Endothelial cell of umbilical vein (primary cell): Measurements from ENCODE around the gene LAP3. TPM values are rescaled to one million over a fixed set of nuclear protein-coding genes. Genes with fewer than 3 reads are reported as not detected.

Source experiments
- BruUV-seq: library from RNA; stranded (reverse); fragments of 400-500 nt; replicated peaks from 2 replicates; lab custom pipeline; 2021; lab: Mats Ljungman, UMichigan
- CTCF ChIA-PET: fragments of 300-600, 350-600 bp; sonication (Branson Sonifier 250); formaldehyde crosslinking; loops from one replicate; lab custom pipeline; 2021; ENCODE audit warnings: antibody characterized with exemption, inconsistent platforms; lab: Charles Lee
- POLR2A ChIA-PET: fragments of 300-600, 350-600 bp; sonication (Branson Sonifier 250); formaldehyde crosslinking; loops from one replicate; lab custom pipeline; 2021; ENCODE audit warnings: antibody characterized with exemption, inconsistent platforms; lab: Charles Lee
- DNase-seq: peaks from one replicate; pipeline ENCODE4 v3.0.0-alpha.2; 2011; ENCODE audit warnings: low read depth, low spot score
- FAIRE-seq: peaks from 2 replicates; lab custom pipeline; 2011; peaks lifted over from hg19 to GRCh38; lab: Jason Lieb, UNC
- H2AFZ ChIP-seq: 2 replicates; pipeline ENCODE4 v1.6.0; 2012; ENCODE audit warnings: low read depth, low read length, control low read depth, inconsistent platforms
- H3K27ac ChIP-seq: 2 replicates; pipeline ENCODE4 v1.5.1; 2011; ENCODE audit warnings: low read depth, mild to moderate bottlenecking, control low read depth, low read length, moderate library complexity; ENCODE audit not compliant: insufficient read depth
- H3K27me3 ChIP-seq, 2 experiments: 2 replicates each; pipeline versions ENCODE4 v1.6.0 to v1.6.1; 2011; ENCODE audit warnings: low read length in 2 of 2, mixed read lengths in 1 of 2; ENCODE audit not compliant: control insufficient read depth in 2 of 2, insufficient read depth in 2 of 2
- H3K36me3 ChIP-seq, 2 experiments: 2 replicates in 1 of 2; 3 replicates in 1 of 2; pipeline ENCODE4 v1.5.1; 2011; ENCODE audit warnings: low read length in 2 of 2, mild to moderate bottlenecking in 1 of 2, moderate library complexity in 1 of 2; ENCODE audit not compliant: control insufficient read depth in 2 of 2, insufficient read depth in 2 of 2; ENCODE audit errors: extremely low read depth in 1 of 2
- H3K4me1 ChIP-seq: 3 replicates; pipeline ENCODE4 v1.5.1; 2011; ENCODE audit warnings: mild to moderate bottlenecking, low read length; ENCODE audit not compliant: control insufficient read depth, insufficient read depth; ENCODE audit errors: extremely low read depth
- H3K4me2 ChIP-seq: 2 replicates; pipeline ENCODE4 v1.6.1; 2011; ENCODE audit warnings: low read length, control low read depth, mixed read lengths; ENCODE audit not compliant: insufficient read depth
- H3K4me3 ChIP-seq, 3 experiments: fragments of 200-600 bp in 1 of 3; sonication (generic), shearing (Covaris generic) in 1 of 3; replicated peaks in 1 of 3; 2 replicates each; pipeline ENCODE4 v1.5.1; 2011 to 2016; ENCODE audit warnings: control low read depth in 3 of 3, low read length in 3 of 3, mild to moderate bottlenecking in 2 of 3, inconsistent platforms in 1 of 3, low read depth in 1 of 3, moderate library complexity in 1 of 3; ENCODE audit not compliant: insufficient read depth in 1 of 3
- H3K79me2 ChIP-seq: 2 replicates; pipeline ENCODE4 v1.6.0; 2012; ENCODE audit warnings: low read length, inconsistent platforms; ENCODE audit not compliant: control insufficient read depth, insufficient read depth
- H3K9ac ChIP-seq: replicated peaks from 2 replicates; pipeline ENCODE3; 2011; ENCODE audit warnings: low read length, control low read depth; ENCODE audit not compliant: insufficient read depth; ENCODE audit errors: extremely low read depth
- H3K9me1 ChIP-seq: replicated peaks from 3 replicates; pipeline ENCODE4 v1.6.0; 2011; ENCODE audit warnings: mild to moderate bottlenecking, low read length; ENCODE audit not compliant: control insufficient read depth, insufficient read depth; ENCODE audit errors: extremely low read depth
- H3K9me3 ChIP-seq: replicated peaks from 2 replicates; pipeline ENCODE4 v1.5.1; 2012; ENCODE audit warnings: low read length, inconsistent platforms; ENCODE audit not compliant: control insufficient read depth, insufficient read depth
- H4K20me1 ChIP-seq: replicated peaks from 2 replicates; pipeline ENCODE3; 2011; ENCODE audit warnings: mild to moderate bottlenecking, low read length; ENCODE audit not compliant: control insufficient read depth, insufficient read depth; ENCODE audit errors: extremely low read depth
- CTCF ChIP-seq, 2 donors: IDR thresholded peaks; 1 replicate in 1 of 2; 2 replicates in 1 of 2; pipeline ENCODE4 v1.5.1; 2011; ENCODE audit warnings: low read length in 2 of 2, mild to moderate bottlenecking in 2 of 2, moderate library complexity in 2 of 2, control low read depth in 1 of 2, inconsistent platforms in 1 of 2, low read depth in 1 of 2; ENCODE audit not compliant: insufficient read depth in 1 of 2; ENCODE audit errors: extremely low read depth in 1 of 2
- EZH2 ChIP-seq: IDR thresholded peaks from 2 replicates; pipeline ENCODE4 v1.6.1; 2012; ENCODE audit warnings: borderline replicate concordance, low read depth, mild to moderate bottlenecking, moderate library complexity, low read length, inconsistent platforms; ENCODE audit not compliant: severe bottlenecking
- FOS ChIP-seq: IDR thresholded peaks from 2 replicates; pipeline ENCODE4 v1.6.1; 2011; ENCODE audit warnings: mild to moderate bottlenecking, low read length, moderate library complexity, borderline replicate concordance; ENCODE audit not compliant: insufficient read depth
- GATA2 ChIP-seq: IDR thresholded peaks from 2 replicates; pipeline ENCODE4 v1.7.0; 2011; ENCODE audit warnings: low read depth, mild to moderate bottlenecking, moderate library complexity, mixed read lengths, low read length; ENCODE audit not compliant: insufficient read length, insufficient read depth
- JUN ChIP-seq: IDR thresholded peaks from 2 replicates; pipeline ENCODE4 v1.6.1; 2011; ENCODE audit warnings: borderline replicate concordance, low read depth; ENCODE audit not compliant: insufficient read length, insufficient read depth
- MYC ChIP-seq: IDR thresholded peaks from one replicate; pipeline ENCODE4 v1.6.1; 2011; ENCODE audit warnings: mild to moderate bottlenecking, low read depth, low read length
- POLR2A ChIP-seq: IDR thresholded peaks from 2 replicates; pipeline ENCODE4 v1.6.1; 2012; ENCODE audit warnings: low read depth, mild to moderate bottlenecking, control low read depth, low read length
- POLR2AphosphoS5 ChIP-seq: IDR thresholded peaks from 2 replicates; pipeline ENCODE4 v1.6.1; 2012; ENCODE audit warnings: low read depth, mild to moderate bottlenecking, control low read depth, low read length, moderate library complexity; ENCODE audit not compliant: insufficient read depth
- dilution Hi-C: fragments of 300-500 bp; cut with MboI; formaldehyde crosslinking; loops from one replicate; pipeline ENCODE4 v1.15.0; 2019; ENCODE audit warnings: low sequenced_read_pairs; ENCODE audit not compliant: extremely low pct_ligation_motif_present
- intact Hi-C: fragments of 100-400 bp; cut with micrococcal nuclease; formaldehyde crosslinking; loops from one replicate; pipeline ENCODE4 v1.10.0; 2022
- polyA plus RNA-seq, 4 experiments: library from polyadenylated mRNA; depleted of rRNA in 3 of 4; stranded (reverse) in 3 of 4; unstranded in 1 of 4; fragments of >200 nt; gene quantifications; 2 replicates each; pipeline versions ENCODE4 v1.2.1 to v1.2.3, GENCODE V29; 2011 to 2012; ENCODE audit warnings: missing spikeins in 1 of 4
- total RNA-seq: library from RNA; stranded (reverse); gene quantifications from 2 replicates; pipeline ENCODE4 v1.2.3, GENCODE V29; 2021
- TF ChIP-seq, protein P1 (sequence below): IDR thresholded peaks from 2 replicates; pipeline ENCODE4 v1.6.1; 2011; ENCODE audit not compliant: insufficient read depth, insufficient read length

LAP3 gene
- total and polyA plus RNA-seq, 2 donors (not counting 3 experiments of a cell fraction or from before 2014, with no cell fraction given), result 82.4 to 94.8 TPM

DNA sequence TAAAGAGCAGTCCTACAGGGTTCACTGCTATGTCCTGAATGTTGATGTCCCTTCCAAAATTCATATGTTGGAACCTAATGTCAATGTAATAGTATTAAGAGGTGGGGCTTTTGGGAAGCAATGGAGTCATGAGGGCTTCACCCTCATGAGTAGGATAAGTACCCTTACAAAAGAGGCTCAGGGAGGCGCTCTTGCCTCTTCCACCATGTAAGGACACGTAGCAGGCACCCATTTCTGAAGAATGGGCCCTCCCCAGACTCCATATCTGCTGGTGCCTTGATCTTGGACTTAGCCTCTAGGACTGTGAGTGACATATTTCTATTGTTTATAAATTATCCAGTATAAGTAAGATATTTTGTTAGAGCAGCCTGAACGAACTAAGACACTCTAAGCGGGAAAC, 53.2 kb downstream of the LAP3 start:
- H3K27ac ChIP-seq, result no peak overlapping the region
- FAIRE-seq (no peak), DNase-seq (no peak)
- H3K9ac ChIP-seq, result no peak overlapping the region
- intact Hi-C loops (no loop called here), dilution Hi-C loops (no loop called here)
- no TSS peak for BruUV-seq
- no peak overlapping the region for H3K4me3 ChIP-seq
- no peaks in the 10 kb centered on the region for H3K9me3 ChIP-seq
- H3K79me2 ChIP-seq, result peaks cover 4% of the 10 kb centered on the region
- TF ChIP-seq POLR2AphosphoS5 (no peak), MYC (no peak), CTCF (IDR thresholded peaks at IDR 0.05; ENCODE audit: extremely low read depth in 1 of 2, insufficient read depth in 1 of 2, low read depth in 1 of 2, low read length in 2 of 2) (no peak), GATA2 (no peak), POLR2A (no peak), JUN (no peak), FOS (no peak), EZH2 (no peak)
- TF ChIP-seq, protein P1, sequence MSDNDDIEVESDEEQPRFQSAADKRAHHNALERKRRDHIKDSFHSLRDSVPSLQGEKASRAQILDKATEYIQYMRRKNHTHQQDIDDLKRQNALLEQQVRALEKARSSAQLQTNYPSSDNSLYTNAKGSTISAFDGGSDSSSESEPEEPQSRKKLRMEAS, result no peak
- H4K20me1 ChIP-seq, result peaks cover 2% of the 10 kb centered on the region
- no peaks in the 10 kb centered on the region for H3K9me1 ChIP-seq
- no peaks in the 10 kb centered on the region for H3K27me3 ChIP-seq
- H3K4me1 ChIP-seq, result no peaks in the 10 kb centered on the region
- H3K4me2 ChIP-seq, result no peak overlapping the region
- ChIA-PET CTCF (no interaction called here), POLR2A (no interaction called here)
- H2AFZ ChIP-seq, result no peak overlapping the region
- peaks cover 28 to 41% of the 10 kb centered on the region in 2 experiments for H3K36me3 ChIP-seq
